Activated naive CD4-positive, alpha-beta T cell treated with anti-CD3 and anti-CD28 coated beads, Interleukin-2, amount 50 U/mL, for 72 hours (primary cell): ENCODE data around the gene ZNF184. TPM values are rescaled to one million over a fixed set of nuclear protein-coding genes. Genes with fewer than 3 reads are reported as not detected.

Experiments
- ATAC-seq, 2 donors: fragments of 150-1000 bp; cut with Tn5 transposase; 2 replicates each; pipeline ENCODE4 v1.10.0; 2021; ENCODE audit warnings: mild to moderate bottlenecking in 2 of 2, moderate library complexity in 2 of 2
- DNase-seq, 2 donors: peaks; one replicate each; pipeline ENCODE4 v3.0.0; 2021 to 2022; ENCODE audit warnings: low spot score in 2 of 2
- H3K27ac Mint-ChIP-seq, 2 donors: one replicate each; pipeline ENCODE4 v1.8.0; 2022; ENCODE audit warnings: mild to moderate bottlenecking in 2 of 2, mixed read lengths in 2 of 2
- H3K36me3 Mint-ChIP-seq, 2 donors: one replicate each; pipeline ENCODE4 v1.8.0; 2022; ENCODE audit warnings: mixed read lengths in 2 of 2
- H3K9me3 Mint-ChIP-seq, 2 donors: one replicate each; pipeline ENCODE4 v1.8.0; 2022; ENCODE audit warnings: mixed read lengths in 2 of 2
- total RNA-seq, 2 donors: library from RNA; stranded (reverse); gene quantifications; one replicate each; pipeline ENCODE4 v1.2.3, GENCODE V29; 2022

ZNF184 gene
- total RNA-seq, 2 donors from 2014 or later = 10.2 to 15.4 TPM

GRCh38 chr6:27495386-27496135, 22.7 kb upstream of the ZNF184 start:
- ATAC-seq (peak; percentile 91 to 93), DNase-seq (peak; percentile 72 to 73)
- H3K9me3 Mint-ChIP-seq = no peaks in the 10 kb centered on the region
- peak overlapping the region; percentile 82 to 90 for H3K27ac Mint-ChIP-seq
- peaks cover 13 to 16% of the 10 kb centered on the region in 2 donors for H3K36me3 Mint-ChIP-seq

- Mint-ChIP-seq H3K9me3 (no peaks in the 10 kb centered on the region), H3K36me3 (peaks cover 13 to 16% of the 10 kb centered on the region in 2 donors), H3K27ac (peak overlapping the region; percentile 82 to 90)
- DNase-seq (no peak), ATAC-seq (no peak)
These were observed 22.1 kb upstream of the ZNF184 start for GRCh38 chr6:27494987-27495385.

- no peak for DNase-seq
- peaks cover 13 to 16% of the 10 kb centered on the region in 2 donors for H3K36me3 Mint-ChIP-seq
- H3K9me3 Mint-ChIP-seq = no peaks in the 10 kb centered on the region
These were observed 21.2 kb upstream of the ZNF184 start for GRCh38 chr6:27494103-27494502.

GRCh38 chr6:27492631-27493190, 19.8 kb upstream of the ZNF184 start:
- Mint-ChIP-seq H3K27ac (no peak overlapping the region), H3K9me3 (no peaks in the 10 kb centered on the region), H3K36me3 (peaks cover 13 to 16% of the 10 kb centered on the region in 2 donors)
- ATAC-seq = no peak
- DNase-seq = no peak

More at GRCh38 chr6:27494103-27494502, 21.2 kb upstream of the ZNF184 start:
- no peak for ATAC-seq
- H3K27ac Mint-ChIP-seq = no peak overlapping the region

GRCh38 chr6:27479319-27480182, 6.6 kb upstream of the ZNF184 start:
- H3K27ac Mint-ChIP-seq = no peak overlapping the region
- ATAC-seq = peak; percentile 68 to 73
- H3K36me3 Mint-ChIP-seq = no peaks in the 10 kb centered on the region
- peaks cover 0 to 5% of the 10 kb centered on the region in 2 donors for H3K9me3 Mint-ChIP-seq
- DNase-seq = peak; percentile 83 to 92

- H3K36me3 Mint-ChIP-seq = no peaks in the 10 kb centered on the region
- no peak overlapping the region for H3K27ac Mint-ChIP-seq
- ATAC-seq (peak; percentile 83 to 86), DNase-seq (peak; percentile 79 to 90)
- peaks cover 0 to 5% of the 10 kb centered on the region in 2 donors for H3K9me3 Mint-ChIP-seq
These were observed 5.9 kb upstream of the ZNF184 start for GRCh38 chr6:27478706-27479318.

- ATAC-seq (peak; percentile 17 to 34), DNase-seq (no peak)
- peaks cover 0 to 2% of the 10 kb centered on the region in 2 donors for H3K36me3 Mint-ChIP-seq
- H3K9me3 Mint-ChIP-seq = peaks cover 0 to 5% of the 10 kb centered on the region in 2 donors
- no peak overlapping the region for H3K27ac Mint-ChIP-seq
These were observed 5.3 kb upstream of the ZNF184 start for GRCh38 chr6:27478141-27478705.

- Mint-ChIP-seq H3K36me3 (peaks cover 0 to 10% of the 10 kb centered on the region in 2 donors), H3K9me3 (peaks cover 0 to 5% of the 10 kb centered on the region in 2 donors), H3K27ac (no peak overlapping the region)
- DNase-seq (no peak), ATAC-seq (no peak)
These were observed 4.6 kb upstream of the ZNF184 start for GRCh38 chr6:27477318-27478013.

- DNase-seq (no peak), ATAC-seq (no peak)
- H3K9me3 Mint-ChIP-seq = peaks cover 0 to 5% of the 10 kb centered on the region in 2 donors
- H3K27ac Mint-ChIP-seq = no peak overlapping the region
- H3K36me3 Mint-ChIP-seq = peaks cover 4 to 21% of the 10 kb centered on the region in 2 donors
These were observed 3.2 kb upstream of the ZNF184 start for GRCh38 chr6:27476090-27476489.

- H3K9me3 Mint-ChIP-seq = peaks cover 0 to 9% of the 10 kb centered on the region in 2 donors
- H3K36me3 Mint-ChIP-seq = peaks cover 14 to 26% of the 10 kb centered on the region in 2 donors
- no peak for ATAC-seq
- DNase-seq = no peak
- H3K27ac Mint-ChIP-seq = no peak overlapping the region
These were observed 1.8 kb upstream of the ZNF184 start for GRCh38 chr6:27474672-27475071.

GRCh38 chr6:27474172-27474465, 1.2 kb upstream of the ZNF184 start:
- Mint-ChIP-seq H3K27ac (peak overlapping the region in 1 of 2 donors; percentile 89), H3K36me3 (peaks cover 20 to 31% of the 10 kb centered on the region in 2 donors), H3K9me3 (peaks cover 0 to 11% of the 10 kb centered on the region in 2 donors)

GRCh38 chr6:27472182-27472616, 706 bp downstream of the ZNF184 start:
- no peak for DNase-seq
- peaks cover 39 to 40% of the 10 kb centered on the region in 2 donors for H3K36me3 Mint-ChIP-seq
- peaks cover 0 to 11% of the 10 kb centered on the region in 2 donors for H3K9me3 Mint-ChIP-seq
- H3K27ac Mint-ChIP-seq = peak overlapping the region; percentile 89 to 97
- peak; percentile 46 to 57 for ATAC-seq

More at GRCh38 chr6:27474172-27474465, 1.2 kb upstream of the ZNF184 start:
- no peak for ATAC-seq
- no peak for DNase-seq

GRCh38 chr6:27471365-27472115, 1.4 kb downstream of the ZNF184 start:
- Mint-ChIP-seq H3K27ac (peak overlapping the region; percentile 89 to 97), H3K36me3 (peaks cover 45% of the 10 kb centered on the region in 2 donors), H3K9me3 (peaks cover 0 to 16% of the 10 kb centered on the region in 2 donors)
- DNase-seq (no peak), ATAC-seq (no peak)

- DNase-seq (no peak), ATAC-seq (no peak)
- Mint-ChIP-seq H3K27ac (no peak overlapping the region), H3K9me3 (peaks cover 0 to 18% of the 10 kb centered on the region in 2 donors), H3K36me3 (peaks cover 51 to 54% of the 10 kb centered on the region in 2 donors)
These were observed 2.9 kb downstream of the ZNF184 start for GRCh38 chr6:27470023-27470422.

- no peak for DNase-seq
- Mint-ChIP-seq H3K9me3 (peaks cover 0 to 25% of the 10 kb centered on the region in 2 donors), H3K36me3 (peaks cover 56 to 70% of the 10 kb centered on the region in 2 donors), H3K27ac (no peak overlapping the region)
- ATAC-seq = no peak
These were observed 4.6 kb downstream of the ZNF184 start for GRCh38 chr6:27468334-27468733.
